HL-60 (cell line): Measurements from ENCODE around the gene MARCHF10.
"Not testable (repeated sequence)": the region's sequence is repeated elsewhere in the genome, so short reads cannot be mapped to it uniquely, and the experiment has no call there.

Source experiments
- POLR2AphosphoS5 ChIP-seq: IDR thresholded peaks from 2 replicates; pipeline ENCODE4 v1.6.1; 2012; ENCODE audit warnings: low read depth
- TF ChIP-seq, protein P1 (sequence below): IDR thresholded peaks from one replicate; pipeline ENCODE4 v1.5.1; 2011; ENCODE audit warnings: low read length, control low read depth, inconsistent platforms; ENCODE audit not compliant: insufficient read depth

DNA sequence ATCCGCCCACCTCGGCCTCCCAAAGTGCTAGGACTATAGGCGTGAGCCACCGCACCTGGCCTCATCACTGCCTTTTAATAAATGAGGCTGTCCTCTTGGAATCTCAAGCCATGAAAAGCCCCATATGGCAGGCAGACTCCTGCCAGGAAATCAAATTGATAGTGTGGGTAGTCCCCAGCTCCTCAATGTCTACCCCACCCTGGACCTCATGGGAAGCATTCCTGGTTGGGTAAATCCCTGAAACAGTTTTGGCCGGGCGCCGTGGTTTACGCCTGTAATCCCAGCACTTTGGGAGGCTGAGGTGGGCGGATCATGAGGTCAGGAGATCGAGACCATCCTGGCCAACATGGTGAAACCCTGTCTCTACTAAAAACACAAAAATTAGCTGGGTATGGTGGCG lies 109.7 kb downstream of the MARCHF10 start:
- TF ChIP-seq, protein P1, sequence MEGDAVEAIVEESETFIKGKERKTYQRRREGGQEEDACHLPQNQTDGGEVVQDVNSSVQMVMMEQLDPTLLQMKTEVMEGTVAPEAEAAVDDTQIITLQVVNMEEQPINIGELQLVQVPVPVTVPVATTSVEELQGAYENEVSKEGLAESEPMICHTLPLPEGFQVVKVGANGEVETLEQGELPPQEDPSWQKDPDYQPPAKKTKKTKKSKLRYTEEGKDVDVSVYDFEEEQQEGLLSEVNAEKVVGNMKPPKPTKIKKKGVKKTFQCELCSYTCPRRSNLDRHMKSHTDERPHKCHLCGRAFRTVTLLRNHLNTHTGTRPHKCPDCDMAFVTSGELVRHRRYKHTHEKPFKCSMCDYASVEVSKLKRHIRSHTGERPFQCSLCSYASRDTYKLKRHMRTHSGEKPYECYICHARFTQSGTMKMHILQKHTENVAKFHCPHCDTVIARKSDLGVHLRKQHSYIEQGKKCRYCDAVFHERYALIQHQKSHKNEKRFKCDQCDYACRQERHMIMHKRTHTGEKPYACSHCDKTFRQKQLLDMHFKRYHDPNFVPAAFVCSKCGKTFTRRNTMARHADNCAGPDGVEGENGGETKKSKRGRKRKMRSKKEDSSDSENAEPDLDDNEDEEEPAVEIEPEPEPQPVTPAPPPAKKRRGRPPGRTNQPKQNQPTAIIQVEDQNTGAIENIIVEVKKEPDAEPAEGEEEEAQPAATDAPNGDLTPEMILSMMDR = not testable (repeated sequence)
- not testable (repeated sequence) for TF ChIP-seq POLR2AphosphoS5
